Diencephalon (tissue), 1 donor: ENCODE measurements around the gene VPS26C. TPM values are rescaled to one million over a fixed set of nuclear protein-coding genes. Genes with fewer than 3 reads are reported as not detected.

Source experiments
- small RNA-seq: library from RNA; depleted of rRNA; stranded (forward); fragments of <200 nt; gene quantifications from one replicate; pipeline ENCODE3, GENCODE V24; 2014
- total RNA-seq: library from RNA; depleted of rRNA; stranded (reverse); fragments of >200 nt; gene quantifications from one replicate; pipeline ENCODE4 v1.2.3, GENCODE V29; 2014

The VPS26C gene
- 44.8 TPM for total RNA-seq

GRCh38 chr21:37267269-37268185 lies at the start of gene VPS26C:
TSS of gene VPS26C (minus strand) at chr21:37267334. CDS start at chr21:37267294, 40 bp downstream.

Small RNAs within 50 kb of the gene (small RNA-seq; reads per million reads assigned to genes)
- not detected for gene RN7SL678P

Other genes starting within 250 kb of the VPS26C start
- 5.1 TPM for gene PIGP, start 194.3 kb downstream of the VPS26C start, total RNA-seq
- gene TTC3, start 194.1 kb downstream of the VPS26C start, total RNA-seq, result 632 TPM
- gene DYRK1A, start 99.4 kb upstream of the VPS26C start, total RNA-seq, result 159 TPM